ENCODE results near the gene GPNMB.
"Not testable (repeated sequence)": the region's sequence is repeated elsewhere in the genome, so short reads cannot be mapped to it uniquely, and the experiment has no call there.

Gene GPNMB

GRCh38 chr7:23306936-23307521 is 60.5 kb downstream of the GPNMB start:
- DNase-seq (ENCODE audit: low spot score): no peak

DNA sequence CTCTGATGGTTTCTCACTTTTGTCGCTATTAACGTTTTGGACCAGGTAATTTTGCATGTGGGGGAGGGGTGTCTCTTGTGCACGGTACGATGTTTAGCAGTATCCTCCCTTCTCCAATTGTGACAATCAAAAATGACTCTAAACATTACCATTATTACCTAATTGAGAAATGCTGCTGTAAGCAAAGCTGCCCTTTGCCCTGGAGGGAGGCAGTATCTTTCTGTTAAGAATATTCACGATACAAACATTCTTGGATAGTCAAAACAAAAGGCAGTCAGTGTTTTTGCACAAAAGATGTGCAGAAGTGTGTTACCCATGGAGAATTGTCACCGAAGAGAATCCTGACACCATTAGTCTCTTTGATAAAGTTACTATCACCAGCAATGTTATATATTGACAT is 62.2 kb downstream of the GPNMB start:
- no peak for DNase-seq (ENCODE audit: low spot score)

GRCh38 chr7:23312141-23312540 is 65.6 kb downstream of the GPNMB start:
- DNase-seq (ENCODE audit: low spot score): not testable (repeated sequence)

DNA sequence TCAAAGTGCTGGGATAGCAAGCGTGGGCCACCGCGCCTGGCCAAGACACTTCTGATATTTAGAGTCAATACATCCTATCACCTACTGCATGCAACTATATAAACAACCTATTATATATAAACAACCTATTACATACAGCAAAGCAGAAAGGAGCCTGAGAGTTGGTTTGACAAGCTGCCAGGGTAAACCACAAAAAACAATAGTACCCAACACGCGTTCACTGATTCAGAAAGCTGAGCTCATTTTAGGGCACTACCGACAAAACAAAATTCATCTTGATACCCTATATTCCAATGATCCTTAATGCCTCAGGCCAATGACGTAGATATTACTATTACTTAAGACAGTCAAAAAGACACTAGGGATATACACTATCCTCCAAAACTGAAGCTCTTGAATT is 68.8 kb downstream of the GPNMB start:
- no peak for DNase-seq (ENCODE audit: low spot score)
